ENCODE results near the gene CRYM. TPM values are rescaled to one million over a fixed set of nuclear protein-coding genes. Genes with fewer than 3 reads are reported as not detected.
"Not testable (repeated sequence)": the region's sequence is repeated elsewhere in the genome, so short reads cannot be mapped to it uniquely, and the experiment has no call there.

Gene CRYM
- total RNA-seq, 1 experiment from 2014 or later: 2.6 TPM

- no peak for DNase-seq (ENCODE audit: low read depth, low spot score)
- in situ Hi-C loops (cut with HindIII; ENCODE audit: low pct_unique_long_range_greater_than_20kb, low sequenced_read_pairs): no loop called here
Observed at GRCh38 chr16:21284414-21284813, 6.3 kb upstream of the CRYM start.

DNA sequence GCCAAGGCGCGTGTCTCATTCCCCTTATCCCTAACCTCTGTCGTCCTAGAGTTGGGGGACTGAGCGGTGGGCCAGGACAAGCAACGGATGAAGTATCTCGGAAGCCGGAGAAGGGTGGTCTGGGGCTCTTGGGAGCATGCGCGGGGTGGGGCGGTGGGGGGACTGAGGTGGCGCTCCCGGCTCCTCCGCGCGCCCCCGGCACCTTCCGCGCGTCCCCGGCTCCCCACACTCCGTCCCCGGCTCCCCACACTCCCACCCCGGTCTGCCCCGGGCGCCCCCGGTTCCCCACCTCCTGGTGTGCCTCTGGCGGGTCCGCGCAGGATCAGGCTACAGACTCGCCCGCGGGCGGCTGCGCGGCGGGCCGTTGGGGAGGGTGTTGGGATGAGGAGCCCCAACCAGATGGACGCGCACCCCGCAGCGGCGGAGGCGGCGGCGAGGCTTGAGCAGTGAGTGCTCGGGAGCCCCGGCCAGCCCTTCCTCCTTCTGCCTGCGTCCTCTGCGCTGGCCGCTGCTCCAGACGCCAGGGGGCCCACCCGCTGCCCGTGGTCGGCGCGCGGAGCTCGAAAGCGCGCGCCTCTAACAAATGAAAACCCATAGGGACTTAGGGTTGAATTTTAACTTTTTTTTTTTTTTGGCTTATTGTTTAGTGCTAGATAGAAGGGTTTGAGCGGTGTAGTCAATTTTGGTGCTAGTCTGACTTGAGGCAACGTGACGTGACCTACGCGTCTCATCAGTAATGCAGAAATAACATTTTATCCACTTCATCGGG is 5.6 kb upstream of the CRYM start:
- in situ Hi-C loops (cut with HindIII; ENCODE audit: low pct_unique_long_range_greater_than_20kb, low sequenced_read_pairs): no loop called here
- peak; percentile 52 for DNase-seq (ENCODE audit: low read depth, low spot score)

DNA sequence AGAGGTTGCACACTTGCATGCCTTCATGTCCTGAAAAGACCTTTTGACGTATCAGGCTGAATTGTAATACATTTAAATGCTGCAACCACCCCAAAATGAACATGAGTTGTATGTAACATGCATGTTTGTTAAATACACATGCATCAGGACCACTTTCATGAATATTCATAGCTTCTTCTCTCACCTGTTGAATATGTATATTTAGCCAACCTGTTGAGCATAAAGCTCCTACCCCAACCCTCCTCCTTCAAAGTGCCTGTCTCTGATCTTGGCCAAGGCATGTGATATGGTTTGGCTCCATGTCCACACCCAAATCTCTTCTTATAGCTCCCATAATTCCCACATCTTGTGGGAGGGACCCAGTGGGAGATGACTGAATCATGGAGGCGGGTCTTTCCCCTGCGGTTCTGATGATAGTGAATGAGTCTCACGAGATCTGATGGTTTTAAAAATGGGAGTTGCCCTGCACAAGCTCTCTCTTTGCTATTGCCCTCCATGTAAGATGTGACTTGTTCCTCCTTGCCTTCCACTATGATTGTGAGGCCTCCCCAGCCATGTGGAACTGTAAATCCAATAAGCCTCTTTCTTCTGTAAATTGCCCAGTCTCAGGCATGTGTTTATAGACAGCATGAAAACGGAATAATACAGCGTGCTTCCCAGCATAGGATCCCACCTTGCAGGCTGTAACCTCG is 3.8 kb upstream of the CRYM start:
- peak; percentile 31 for DNase-seq (ENCODE audit: low read depth, low spot score)
- in situ Hi-C loops (cut with HindIII; ENCODE audit: low pct_unique_long_range_greater_than_20kb, low sequenced_read_pairs): no loop called here

DNA sequence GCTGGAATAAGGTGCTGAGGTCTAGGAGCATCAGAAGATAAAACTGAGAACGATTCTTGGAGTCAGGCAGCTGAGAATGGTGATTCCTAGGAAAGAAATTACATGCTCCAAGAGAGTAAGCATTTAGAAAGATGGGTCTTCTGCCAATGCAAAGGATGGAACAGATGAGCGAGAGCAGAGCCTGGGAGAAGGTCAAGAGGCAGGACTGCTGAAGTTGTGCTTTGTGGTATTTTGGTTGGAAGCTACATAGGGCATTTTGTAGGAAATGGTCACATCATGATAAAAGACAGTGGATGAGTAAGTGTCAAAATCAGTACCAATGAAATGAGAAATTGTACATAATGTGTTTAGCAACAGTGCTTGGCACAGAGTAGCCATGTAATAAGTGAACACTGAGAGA is 1.4 kb upstream of the CRYM start:
- in situ Hi-C loops (cut with HindIII; ENCODE audit: low pct_unique_long_range_greater_than_20kb, low sequenced_read_pairs): no loop called here
- DNase-seq (ENCODE audit: low read depth, low spot score): no peak

DNA sequence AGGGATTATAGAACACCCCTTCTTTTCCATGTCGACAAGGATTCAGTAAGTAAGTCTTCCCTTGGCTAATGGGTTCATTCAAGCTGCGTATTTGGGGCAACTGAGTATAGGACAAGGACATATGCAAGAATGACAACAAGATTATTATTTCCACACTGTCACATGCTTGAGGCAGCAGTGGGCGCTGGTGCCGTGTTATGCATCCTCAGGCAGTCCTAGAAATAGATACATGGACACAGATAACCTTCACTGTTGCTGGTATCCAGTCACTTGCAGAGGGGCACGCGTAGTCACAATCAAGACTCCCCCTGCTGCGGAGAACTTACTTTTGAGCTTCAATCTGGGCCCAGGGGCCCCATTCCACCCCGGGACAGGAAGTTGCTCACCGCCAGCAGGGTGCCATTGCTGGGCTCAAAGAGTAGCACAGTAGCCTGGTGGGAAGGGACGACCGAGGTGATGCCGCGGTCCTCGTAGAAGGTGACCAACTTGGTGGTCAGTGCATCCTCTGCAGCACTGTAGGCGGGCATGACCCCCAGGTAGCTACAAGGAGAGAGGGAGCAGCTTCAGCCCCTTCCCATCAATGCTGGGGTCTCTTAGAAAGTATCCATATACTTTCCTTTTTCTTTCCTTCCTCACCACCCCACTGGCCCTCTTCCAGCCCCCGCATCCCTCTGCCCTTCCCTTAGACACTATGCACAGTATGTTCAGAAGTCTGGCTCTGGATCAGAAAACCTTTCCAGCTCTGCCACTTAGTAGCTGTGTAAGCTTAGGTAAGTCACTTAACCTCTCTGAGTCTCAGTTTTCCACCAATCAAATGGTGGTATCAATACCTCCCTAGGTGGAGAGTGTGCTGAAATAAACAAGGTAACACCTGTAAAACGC is 804 bp downstream of the CRYM start:
- in situ Hi-C loops (cut with HindIII; ENCODE audit: low pct_unique_long_range_greater_than_20kb, low sequenced_read_pairs): no loop called here
- no peak for DNase-seq (ENCODE audit: low read depth, low spot score)

DNA sequence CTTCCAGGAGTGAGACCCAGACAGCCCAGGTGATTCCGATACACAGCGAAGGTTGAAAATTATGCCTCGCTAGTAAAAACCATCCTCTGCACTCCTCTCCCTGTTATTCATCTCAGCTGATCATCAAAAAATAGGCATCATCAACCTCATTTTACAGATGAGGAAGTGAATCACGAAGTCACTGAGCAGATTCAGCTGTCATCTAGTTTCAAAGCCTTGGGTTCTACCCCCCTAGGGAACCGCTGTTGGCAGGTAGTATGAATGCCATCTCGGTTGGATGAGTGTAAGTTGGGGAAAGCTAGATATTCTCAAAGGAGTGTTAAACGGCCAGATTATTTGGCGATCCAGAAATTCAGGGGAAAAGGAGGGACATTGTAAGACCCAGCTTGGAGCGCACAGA is 2.0 kb downstream of the CRYM start:
- in situ Hi-C loops (cut with HindIII; ENCODE audit: low pct_unique_long_range_greater_than_20kb, low sequenced_read_pairs): no loop called here
- DNase-seq (ENCODE audit: low read depth, low spot score): no peak

DNA sequence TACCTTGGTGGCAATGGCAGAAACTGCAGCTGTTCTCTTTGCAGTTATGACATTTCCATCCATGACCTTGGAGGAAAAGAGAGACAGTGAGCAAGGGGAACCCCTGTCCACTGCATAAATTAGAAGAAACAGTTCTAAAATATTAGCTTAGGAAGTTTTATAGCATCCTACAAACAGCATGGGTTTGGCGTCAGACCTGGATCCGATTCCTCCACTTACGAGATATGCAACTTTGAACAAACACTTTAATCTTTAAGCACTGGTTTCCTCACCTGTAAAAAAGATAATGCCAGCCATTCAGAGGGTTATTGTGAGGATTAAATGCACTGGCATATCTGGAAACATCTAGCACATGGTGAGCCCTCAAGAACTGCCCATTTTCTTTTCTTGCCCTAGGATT is 2.6 kb downstream of the CRYM start:
- in situ Hi-C loops (cut with HindIII; ENCODE audit: low pct_unique_long_range_greater_than_20kb, low sequenced_read_pairs): no loop called here

DNA sequence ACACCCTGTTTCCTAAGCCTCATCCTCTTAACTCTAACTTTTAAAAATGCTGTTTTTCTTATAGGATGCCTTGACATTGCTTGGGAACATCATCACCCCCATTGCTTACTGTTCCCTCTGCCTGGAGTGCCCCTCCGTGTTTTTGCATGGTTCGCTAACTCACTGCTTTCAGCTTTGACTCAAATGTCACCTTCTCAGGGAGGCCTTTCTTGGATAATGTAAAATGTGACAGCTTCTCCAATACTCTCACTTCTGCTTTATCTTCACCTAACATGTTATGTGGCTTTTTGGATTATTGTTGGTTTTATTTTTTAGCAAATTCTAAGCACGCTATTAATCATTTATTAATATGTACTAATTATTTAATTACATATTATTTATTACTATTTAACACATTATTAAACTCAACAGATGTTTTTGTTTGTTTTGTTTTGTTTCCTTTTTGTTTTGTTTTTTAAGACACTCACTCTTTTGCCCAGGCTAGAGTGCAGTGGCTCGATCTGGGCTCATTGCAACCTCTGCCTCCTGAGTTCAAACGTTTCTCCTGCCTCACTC is 3.8 kb downstream of the CRYM start:
- in situ Hi-C loops (cut with HindIII; ENCODE audit: low pct_unique_long_range_greater_than_20kb, low sequenced_read_pairs): no loop called here
- no peak for DNase-seq (ENCODE audit: low read depth, low spot score)

More for the DNA sequence above, 2.6 kb downstream of the CRYM start:
- DNase-seq (ENCODE audit: low read depth, low spot score): no peak

DNA sequence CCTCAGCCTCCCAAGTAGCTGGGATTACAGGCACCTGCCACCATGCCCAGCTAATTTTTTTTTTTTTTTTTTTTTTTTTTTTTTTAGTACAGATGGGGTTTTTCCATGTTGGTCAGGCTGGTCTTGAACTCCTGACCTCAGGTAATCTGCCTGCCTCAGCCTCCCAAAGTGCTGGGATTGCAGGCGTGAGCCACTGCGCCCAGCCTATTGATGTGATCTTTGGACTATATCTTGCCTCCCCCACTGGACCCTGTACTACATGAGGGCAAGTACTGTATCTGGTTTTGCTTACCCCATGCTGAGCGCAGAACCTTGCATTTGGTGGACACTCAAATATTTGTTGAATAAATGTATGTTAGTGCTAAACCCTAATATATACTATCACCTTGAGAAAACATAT is 5.3 kb downstream of the CRYM start:
- in situ Hi-C loops (cut with HindIII; ENCODE audit: low pct_unique_long_range_greater_than_20kb, low sequenced_read_pairs); DNase-seq (ENCODE audit: low read depth, low spot score): not testable (repeated sequence)

- in situ Hi-C loops (cut with HindIII; ENCODE audit: low pct_unique_long_range_greater_than_20kb, low sequenced_read_pairs): no loop called here
- no peak for DNase-seq (ENCODE audit: low read depth, low spot score)
Observed at GRCh38 chr16:21272253-21272652, 5.8 kb downstream of the CRYM start.

DNA sequence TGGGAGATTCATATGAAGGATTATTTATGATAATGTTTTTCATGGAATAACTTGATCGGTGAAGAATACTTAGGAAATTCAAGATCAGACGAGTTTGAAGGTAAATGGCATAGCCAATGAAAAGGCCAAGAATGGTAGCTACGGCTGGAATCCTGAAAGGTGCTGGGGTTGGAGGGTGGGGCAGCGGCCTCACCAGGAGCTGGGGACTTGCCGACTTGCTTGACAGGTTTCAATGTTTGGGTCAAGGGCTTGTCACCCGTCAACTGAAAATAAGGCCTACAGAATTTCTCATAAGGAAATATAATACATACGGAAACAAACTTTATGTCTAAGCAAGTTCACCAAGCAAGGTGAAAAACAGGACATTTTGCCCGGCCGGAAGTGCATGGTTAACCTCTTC is 9.9 kb downstream of the CRYM start:
- in situ Hi-C loops (cut with HindIII; ENCODE audit: low pct_unique_long_range_greater_than_20kb, low sequenced_read_pairs): no loop called here
- no peak for DNase-seq (ENCODE audit: low read depth, low spot score)

DNA sequence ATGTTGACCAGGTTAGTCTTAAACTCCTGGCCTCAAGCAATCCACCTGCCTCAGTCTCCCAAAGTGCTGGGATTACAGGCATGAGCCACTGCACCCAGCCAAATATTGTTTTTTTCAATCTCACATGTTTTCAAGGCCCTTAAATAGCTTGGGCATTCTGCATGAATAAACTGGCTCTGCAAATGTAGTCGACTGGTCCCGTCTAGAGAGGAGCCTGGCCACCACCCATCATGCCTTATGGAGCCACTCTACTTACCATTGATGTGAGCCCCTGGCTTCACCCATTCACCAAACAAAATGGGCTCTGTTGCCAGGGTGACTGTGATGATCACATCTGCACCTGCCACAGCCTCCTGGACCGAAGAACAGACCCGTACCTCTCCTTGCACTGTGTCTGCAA is 10.8 kb downstream of the CRYM start:
- in situ Hi-C loops (cut with HindIII; ENCODE audit: low pct_unique_long_range_greater_than_20kb, low sequenced_read_pairs): no loop called here

GRCh38 chr16:21265104-21265837 is 12.8 kb downstream of the CRYM start:
- DNase-seq (ENCODE audit: low read depth, low spot score): no peak
- in situ Hi-C loops (cut with HindIII; ENCODE audit: low pct_unique_long_range_greater_than_20kb, low sequenced_read_pairs): no loop called here

More for the DNA sequence above, 10.8 kb downstream of the CRYM start:
- DNase-seq (ENCODE audit: low read depth, low spot score): no peak

DNA sequence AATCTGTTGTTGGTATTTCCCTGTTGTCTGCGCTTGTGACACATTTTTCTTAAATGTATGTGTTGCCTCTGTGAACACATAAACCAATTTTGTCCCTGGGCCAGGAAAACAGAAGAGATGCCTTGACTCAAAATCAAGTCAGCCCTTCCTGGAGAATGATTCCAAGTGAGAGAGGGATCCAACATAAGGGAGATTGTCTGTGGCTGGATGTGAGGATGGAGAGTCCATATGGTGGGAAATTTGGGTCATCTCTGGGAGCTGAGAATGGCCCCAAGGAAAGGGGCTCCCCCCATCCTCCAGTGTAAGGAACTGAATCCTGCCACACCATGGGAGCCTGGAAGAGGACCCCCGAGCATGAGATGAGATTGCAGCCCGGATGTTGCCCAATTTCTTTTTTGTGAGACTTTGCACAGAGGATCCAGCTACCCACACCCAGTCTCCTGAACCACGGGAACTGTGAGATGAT is 13.5 kb downstream of the CRYM start:
- DNase-seq (ENCODE audit: low read depth, low spot score): no peak
- in situ Hi-C loops (cut with HindIII; ENCODE audit: low pct_unique_long_range_greater_than_20kb, low sequenced_read_pairs): no loop called here

- DNase-seq (ENCODE audit: low read depth, low spot score): no peak
Observed at GRCh38 chr16:21263640-21264570, 14.2 kb downstream of the CRYM start.

More at GRCh38 chr16:21263640-21264570, 14.2 kb downstream of the CRYM start:
- in situ Hi-C loops (cut with HindIII; ENCODE audit: low pct_unique_long_range_greater_than_20kb, low sequenced_read_pairs): no loop called here
